Measurements from ENCODE around the gene TNF. TPM values are rescaled to one million over a fixed set of nuclear protein-coding genes. Genes with fewer than 3 reads are reported as not detected.

Gene TNF
- total RNA-seq: 1 to 10 TPM in 5 of 9 donors, under 1 TPM in 3, not detected in 1; 0.33 to 3.2 (median 1.2) TPM
- 1 to 10 TPM in 1 of 3 donors, under 1 TPM in 2; 0.22 to 1.0 (median 0.81) TPM for polyA plus RNA-seq
- long read RNA-seq, donor 1: 0 reads
- long read RNA-seq, donor 2: 0 reads
- long read RNA-seq, donor 3: 0 reads
- long read RNA-seq, donor 4: 0 reads
- long read RNA-seq, donor 5: 0 reads
- long read RNA-seq, donor 6: 0 reads
- long read RNA-seq, donor 7: 0 reads
- long read RNA-seq, donor 8: 0 reads
- long read RNA-seq, donor 9: 0 reads
- long read RNA-seq, donor 10: 0 reads

- Histone ChIP-seq H3K4me3 (peak within 1 kb of the TSS in 1 of 4 donors; percentile 47), H3K4me1 (replicated peaks in 1 of 2) (peaks cover 0 to under 1% of the 10 kb centered on the region in 2 donors), H3K27ac (peak within 1 kb of the TSS in 1 of 5 donors; percentile 65), H3K27me3 (no peaks in the 10 kb centered on the region), H3K36me3 (replicated peaks in 1 of 2) (no peaks in the 10 kb centered on the region), H3K9me3 (replicated peaks in 1 of 3) (no peaks in the 10 kb centered on the region)
- 58 to 73% (median 60%) methylated on average over 19 of the region's 19 CpGs for WGBS, 4 donors
- intact Hi-C loops (cut with DNase I): no loop called here
- peak in 4 of 7 donors; percentile 38 to 70 (median 52) for DNase-seq
- TF ChIP-seq POLR2A (IDR thresholded peaks at IDR 0.05) (peak; percentile 33 to 48), CTCF (IDR thresholded peaks at IDR 0.05) (no peak)
Measured at GRCh38 chr6:31575335-31575901, at the start of gene TNF. Gene TNF (plus strand): TSS chr6:31575565. CDS start chr6:31575742, 177 bp downstream.

GRCh38 chr6:31525932-31526591, 49.3 kb upstream of the TNF start:
- WGBS, 4 donors: 51 to 68% (median 58%) methylated on average over 4 of the region's 4 CpGs
- peaks cover 0 to 4% of the 10 kb centered on the region in 2 donors for H3K4me1 ChIP-seq (replicated peaks in 1 of 2)

DNA sequence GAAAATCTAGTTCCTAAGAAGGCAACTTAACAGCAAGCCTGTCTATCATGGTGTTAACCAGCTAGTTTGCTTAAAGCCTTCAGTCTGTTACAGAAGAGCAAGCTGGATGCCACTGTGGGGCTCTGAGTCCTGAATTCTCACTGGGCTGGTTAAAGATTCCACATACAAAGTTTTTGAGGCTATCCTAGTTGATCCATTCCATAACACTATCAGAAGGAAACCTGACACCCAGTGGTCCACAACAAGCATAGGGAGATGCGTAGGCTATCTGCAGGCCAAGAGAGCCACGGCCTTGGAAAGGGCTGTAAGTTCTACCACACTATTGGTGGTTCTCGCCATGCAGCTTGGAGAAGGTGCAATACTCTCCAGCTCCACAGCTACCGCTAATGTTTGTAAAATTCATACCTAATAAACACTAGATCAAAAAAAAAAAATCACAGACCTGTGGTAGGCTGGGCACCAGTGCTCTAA, 47.0 kb upstream of the TNF start:
- no peak for DNase-seq
- Histone ChIP-seq H3K36me3 (replicated peaks in 1 of 2) (peaks cover 0 to 35% of the 10 kb centered on the region in 2 donors), H3K27me3 (no peaks in the 10 kb centered on the region), H3K27ac (no peak overlapping the region), H3K4me1 (replicated peaks in 1 of 2) (peaks cover 3 to 4% of the 10 kb centered on the region in 2 donors), H3K4me3 (no peak overlapping the region), H3K9me3 (replicated peaks in 1 of 3) (no peaks in the 10 kb centered on the region)
- WGBS, 4 donors: 86 to 97% (median 88%) methylated on average over 3 to 4 of the region's 4 CpGs
- intact Hi-C loops (cut with DNase I): no loop called here
- no peak for TF ChIP-seq POLR2A (IDR thresholded peaks at IDR 0.05)
- TF ChIP-seq CTCF (IDR thresholded peaks at IDR 0.05): no peak

More at GRCh38 chr6:31525932-31526591, 49.3 kb upstream of the TNF start:
- Histone ChIP-seq H3K27me3 (no peaks in the 10 kb centered on the region), H3K27ac (peak overlapping the region in 1 of 5 donors; percentile 49), H3K36me3 (replicated peaks in 1 of 2) (peaks cover 0 to 13% of the 10 kb centered on the region in 2 donors), H3K9me3 (replicated peaks in 1 of 3) (no peaks in the 10 kb centered on the region), H3K4me3 (no peak overlapping the region)
- peak in 1 of 7 donors; percentile 6 for DNase-seq
- intact Hi-C loops (cut with DNase I): no loop called here
- TF ChIP-seq CTCF (IDR thresholded peaks at IDR 0.05) (no peak), POLR2A (IDR thresholded peaks at IDR 0.05) (no peak)

DNA sequence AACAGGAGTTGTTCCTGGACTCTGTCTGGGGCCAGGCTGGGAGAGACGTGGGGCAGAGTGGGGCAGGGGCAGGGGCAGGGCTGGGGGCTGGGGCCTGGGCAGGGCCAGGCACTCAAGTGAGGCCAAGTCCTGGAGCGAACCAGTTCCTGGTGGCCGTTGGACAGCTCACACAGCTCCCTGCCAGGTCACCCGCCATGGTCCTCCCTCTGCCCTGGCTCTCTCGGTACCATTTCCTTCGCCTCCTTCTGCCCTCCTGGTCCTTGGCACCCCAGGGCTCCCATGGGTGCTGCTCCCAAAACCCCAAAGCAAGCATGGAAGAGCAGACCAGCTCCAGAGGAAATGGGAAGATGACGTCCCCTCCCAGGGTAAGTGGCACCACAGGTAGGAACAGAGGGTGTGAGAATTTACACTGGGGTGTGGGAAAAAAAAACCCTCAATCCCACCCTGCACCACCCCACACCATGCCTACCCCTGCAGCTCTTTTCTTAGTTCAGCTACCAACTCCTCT, 46.5 kb upstream of the TNF start, which contains the start of gene MCCD1:
Gene MCCD1, plus strand, starts transcription at position 142 of the 508 bp plus-strand sequence. Its CDS starts 53 bp downstream, at position 195.
- Histone ChIP-seq H3K4me3 (no peak within 1 kb of the TSS), H3K4me1 (replicated peaks in 1 of 2) (peaks cover 3 to 4% of the 10 kb centered on the region in 2 donors), H3K27ac (no peak within 1 kb of the TSS), H3K36me3 (replicated peaks in 1 of 2) (peaks cover 0 to 40% of the 10 kb centered on the region in 2 donors), H3K9me3 (replicated peaks in 1 of 3) (no peaks in the 10 kb centered on the region), H3K27me3 (no peaks in the 10 kb centered on the region)
- intact Hi-C loops (cut with DNase I): no loop called here
- no peak for DNase-seq
- TF ChIP-seq CTCF (IDR thresholded peaks at IDR 0.05): no peak
- TF ChIP-seq POLR2A (IDR thresholded peaks at IDR 0.05): no peak
- 65 to 89% (median 68%) methylated on average over 3 to 7 of the region's 7 CpGs for WGBS, 4 donors
